Measurements from ENCODE around the gene THBD. TPM values are rescaled to one million over a fixed set of nuclear protein-coding genes. Genes with fewer than 3 reads are reported as not detected.
A peak's percentile ranks its signal among the peaks of the same experiment; 100 is the strongest.

THBD gene
- total and polyA plus RNA-seq, 9 of the 15 experiments (the other 6 are each of a cell fraction or from before 2014, with no cell fraction given), result 0.07 to 0.49 (median 0.33) TPM

- in situ Hi-C loops (cut with MboI) (no loop called here), intact Hi-C loops (cut with micrococcal nuclease) (no loop called here)
- Histone ChIP-seq H3K4me2 (ENCODE audit: insufficient read depth, low read length) (peak within 1 kb of the TSS; percentile 36; the same call in 1 of the 2 replicates), H3K9ac (ENCODE audit: insufficient read depth in 1 of 2, low read depth in 2 of 2, low read length in 2 of 2) (peak within 1 kb of the TSS; percentile 18 to 60; a peak in 3 of 4 replicates), H3K9me1 (ENCODE audit: control insufficient read depth, insufficient read depth, low read length) (no peaks in the 10 kb centered on the region), H3K4me3 (no peak within 1 kb of the TSS), H3K27ac (ENCODE audit: extremely low read depth, low read depth, low read length) (no peak within 1 kb of the TSS; the same call in 2 of the 3 replicates), H3K36me3 (ENCODE audit: control insufficient read depth, insufficient read depth, low read length) (no peaks in the 10 kb centered on the region), H3K79me2 (ENCODE audit: control insufficient read depth, insufficient read depth, low read length) (no peaks in the 10 kb centered on the region), H2AFZ (ENCODE audit: low read depth, low read length) (peak within 1 kb of the TSS; percentile 72), H3K9me3 (replicated peaks; ENCODE audit: control insufficient read depth, insufficient read depth, low read depth, low read length) (no peaks in the 10 kb centered on the region), H3K4me1 (replicated peaks in 1 of 2; ENCODE audit: control insufficient read depth in 2 of 2, insufficient read depth in 2 of 2, low read length in 2 of 2) (peaks cover 29 to 52% of the 10 kb centered on the region in 2 experiments; a peak in 4 of 5 replicates), H4K20me1 (replicated peaks; ENCODE audit: control insufficient read depth, insufficient read depth, low read length) (no peaks in the 10 kb centered on the region), H3K27me3 (ENCODE audit: control insufficient read depth in 2 of 2, insufficient read depth in 2 of 2, low read length in 2 of 2) (no peaks in the 10 kb centered on the region)
- WGBS (ENCODE audit: insufficient coverage, low coverage, missing lambda C conversion rate), result 50% methylated on average over 14 of the region's 28 CpGs
- peak; percentile 6 for FAIRE-seq
- POLR2A ChIA-PET, result interaction anchor here (0.6 to 1.3 kb wide), 4 partner anchors 20 to 70 kb away, joined by 3 to 6 read pairs (median 3); no protein-coding TSS in a partner anchor
- peak; percentile 70 for ATAC-seq
- DNase-seq (ENCODE audit: extremely low read depth in 1 of 4, low spot score in 3 of 4), result peak in 3 of 4 experiments; percentile 17 to 41 (median 19)
- TF ChIP-seq ETV1 (tag; conservative IDR thresholded peaks at IDR 0.05; ENCODE audit: low read depth), result 0 out of 2 replicates have a peak, but pooled peaks have one; percentile 37
- peak; percentile 42; the same call in 1 of the 2 replicates for TF ChIP-seq ZBTB33 (CRISPR knock-in tag; IDR thresholded peaks at IDR 0.05)
- TF ChIP-seq RBFOX2 (IDR thresholded peaks at IDR 0.05; ENCODE audit: low read depth, low read length), result 0 out of 2 replicates have a peak, but pooled peaks have one; percentile 14
- no peak for TF ChIP-seq PREB (CRISPR knock-in tag; IDR thresholded peaks at IDR 0.05)
- no peak for TF ChIP-seq USF1 (CRISPR knock-in tag; IDR thresholded peaks at IDR 0.05)
- TF ChIP-seq EZH2 (IDR thresholded peaks at IDR 0.05; ENCODE audit: borderline replicate concordance, low read depth, low read length), result no peak
- TF ChIP-seq ZNF592 (IDR thresholded peaks at IDR 0.05), result peak; percentile 32; the same call in 1 of the 2 replicates
- CTCF ChIA-PET (ENCODE audit: low intra/inter-chr PET ratio), result no interaction called here
- BruUV-seq (replicated peaks), result no TSS peak
These were observed 36.6 kb upstream of the THBD start, which contains the start of gene CD93 for GRCh38 chr20:23086056-23086566. TSS of gene CD93 (minus strand) at chr20:23086324. CDS start at chr20:23086192, 132 bp downstream.
